SU-DHL-6 (cell line): ENCODE measurements around the gene NXPH4.

ENCODE experiments used
- H2AFZ ChIP-seq: fragments of 200-600 bp; sonication (generic); 2 replicates; pipeline ENCODE4 v1.6.1; 2014; ENCODE audit warnings: low read depth, mild to moderate bottlenecking, moderate library complexity, mixed read lengths, antibody characterized with exemption, low read length; ENCODE audit not compliant: severe bottlenecking
- H3F3A ChIP-seq: fragments of 200-600 bp; shearing (Covaris generic); 2 replicates; pipeline ENCODE4 v1.6.0; 2016; ENCODE audit warnings: antibody characterized with exemption, mild to moderate bottlenecking; ENCODE audit not compliant: insufficient read depth
- H3K27ac ChIP-seq: fragments of 200-600 bp; sonication (generic); 2 replicates; pipeline ENCODE4 v1.5.1; 2016; ENCODE audit warnings: low read depth, mild to moderate bottlenecking, low read length, moderate library complexity, mixed read lengths
- H3K27me3 ChIP-seq: fragments of 200-600 bp; sonication (generic), shearing (Covaris generic); 2 replicates; pipeline ENCODE4 v1.6.0; 2014; ENCODE audit warnings: mild to moderate bottlenecking, low read length
- H3K36me3 ChIP-seq: fragments of 200-600 bp; sonication (generic); 2 replicates; pipeline ENCODE4 v1.6.1; 2014; ENCODE audit warnings: mild to moderate bottlenecking, low read length, mixed read lengths
- H3K4me2 ChIP-seq: fragments of 300-600, 200-600 bp; shearing (Covaris generic), sonication (generic); 2 replicates; pipeline ENCODE4 v1.6.0; 2014; ENCODE audit warnings: low read length, low read depth, mild to moderate bottlenecking; ENCODE audit not compliant: poor library complexity, severe bottlenecking
- H3K4me3 ChIP-seq: fragments of 200-600 bp; sonication (generic); 2 replicates; pipeline ENCODE4 v1.5.1; 2014; ENCODE audit warnings: antibody characterized with exemption, low read length, mild to moderate bottlenecking, mixed read lengths; ENCODE audit not compliant: insufficient read depth, poor library complexity, severe bottlenecking
- H3K79me2 ChIP-seq: fragments of 200-600 bp; sonication (generic); 2 replicates; pipeline ENCODE4 v1.6.1; 2014; ENCODE audit warnings: mild to moderate bottlenecking, low read length, moderate library complexity; ENCODE audit not compliant: insufficient read depth
- H3K9ac ChIP-seq: fragments of 200-600 bp; sonication (generic); 2 replicates; pipeline ENCODE4 v1.7.0; 2014; ENCODE audit warnings: mild to moderate bottlenecking, low read length
- H3K9me2 ChIP-seq: fragments of 200-600 bp; sonication (generic); replicated peaks from 2 replicates; pipeline ENCODE4 v1.6.1; 2014; ENCODE audit warnings: low read length; ENCODE audit not compliant: insufficient read depth
- H3K9me3 ChIP-seq: fragments of 200-600 bp; sonication (generic); 2 replicates; pipeline ENCODE4 v1.6.1; 2014; ENCODE audit warnings: low read length, mixed read lengths; ENCODE audit not compliant: insufficient read depth
- H4K20me1 ChIP-seq: fragments of 200-600 bp; sonication (generic); 2 replicates; pipeline ENCODE4 v1.6.1; 2014; ENCODE audit warnings: low read depth, mild to moderate bottlenecking, antibody characterized with exemption, low read length, moderate library complexity, mixed read lengths
- CTCF ChIP-seq: fragments of 200-600 bp; sonication (generic); IDR thresholded peaks from one replicate; pipeline ENCODE4 v1.5.1; 2017; ENCODE audit warnings: antibody characterized with exemption, mild to moderate bottlenecking, low read length, moderate library complexity; ENCODE audit not compliant: insufficient read depth, poor library complexity, severe bottlenecking
- EZH2phosphoT487 ChIP-seq: fragments of 200-600 bp; sonication (generic), shearing (Covaris generic); conservative IDR thresholded peaks from 2 replicates; pipeline ENCODE4 v1.6.1; 2018; ENCODE audit warnings: mild to moderate bottlenecking, antibody characterized with exemption, low read length, moderate library complexity, mixed read lengths

NXPH4 gene

GRCh38 chr12:57196956-57197355 lies 19.6 kb upstream of the NXPH4 start:
- TF ChIP-seq EZH2phosphoT487 (no peak), CTCF (no peak)
- H3K9me2 ChIP-seq, result no peaks in the 10 kb centered on the region
- no peak overlapping the region for H2AFZ ChIP-seq
- H3F3A ChIP-seq, result no peaks in the 10 kb centered on the region
- H3K4me2 ChIP-seq, result no peak overlapping the region
- no peak overlapping the region for H3K9ac ChIP-seq
- H3K9me3 ChIP-seq, result no peaks in the 10 kb centered on the region
- no peak overlapping the region for H3K27ac ChIP-seq
- H3K27me3 ChIP-seq, result no peaks in the 10 kb centered on the region; the same call in 1 of the 2 replicates
- no peaks in the 10 kb centered on the region for H3K79me2 ChIP-seq
- H3K36me3 ChIP-seq, result no peaks in the 10 kb centered on the region
- no peak overlapping the region for H3K4me3 ChIP-seq
- H4K20me1 ChIP-seq, result no peaks in the 10 kb centered on the region

- no peak overlapping the region for H2AFZ ChIP-seq
- H3K27ac ChIP-seq, result no peak overlapping the region
- H3K9me2 ChIP-seq, result no peaks in the 10 kb centered on the region
- H3K4me2 ChIP-seq, result no peak overlapping the region
- TF ChIP-seq CTCF, result no peak
- TF ChIP-seq EZH2phosphoT487, result no peak
- H3K4me3 ChIP-seq, result no peak overlapping the region
- H3F3A ChIP-seq, result no peaks in the 10 kb centered on the region
- H3K9ac ChIP-seq, result no peak overlapping the region
- H4K20me1 ChIP-seq, result no peaks in the 10 kb centered on the region
- no peaks in the 10 kb centered on the region for H3K79me2 ChIP-seq
- no peaks in the 10 kb centered on the region for H3K9me3 ChIP-seq
- no peaks in the 10 kb centered on the region for H3K36me3 ChIP-seq
- H3K27me3 ChIP-seq, result no peaks in the 10 kb centered on the region
Observed at GRCh38 chr12:57198329-57198728, 18.3 kb upstream of the NXPH4 start.

- H3K27me3 ChIP-seq, result no peaks in the 10 kb centered on the region
- H3K9ac ChIP-seq, result no peak overlapping the region
- no peaks in the 10 kb centered on the region for H3K9me2 ChIP-seq
- H2AFZ ChIP-seq, result no peak overlapping the region
- no peak overlapping the region for H3K4me3 ChIP-seq
- no peak overlapping the region for H3K27ac ChIP-seq
- no peak overlapping the region for H3K4me2 ChIP-seq
- no peaks in the 10 kb centered on the region for H3K36me3 ChIP-seq
- TF ChIP-seq CTCF, result no peak
- no peak for TF ChIP-seq EZH2phosphoT487
- H3K79me2 ChIP-seq, result no peaks in the 10 kb centered on the region
- H3F3A ChIP-seq, result no peaks in the 10 kb centered on the region
- H3K9me3 ChIP-seq, result no peaks in the 10 kb centered on the region
- no peaks in the 10 kb centered on the region for H4K20me1 ChIP-seq
Observed at GRCh38 chr12:57199191-57199590, 17.4 kb upstream of the NXPH4 start.
